HG02571 (cell line): ENCODE results near the gene SLC45A3.

Source experiments
- ATAC-seq: cut with Tn5 transposase; IDR thresholded peaks from one replicate; pipeline ENCODE4 v1.9.1; 2021; ENCODE audit warnings: mild to moderate bottlenecking, moderate library complexity; ENCODE audit not compliant: unreplicated experiment

The SLC45A3 gene

GRCh38 chr1:205610901-205611466 is 69.3 kb downstream of the SLC45A3 start:
- ATAC-seq: no peak

DNA sequence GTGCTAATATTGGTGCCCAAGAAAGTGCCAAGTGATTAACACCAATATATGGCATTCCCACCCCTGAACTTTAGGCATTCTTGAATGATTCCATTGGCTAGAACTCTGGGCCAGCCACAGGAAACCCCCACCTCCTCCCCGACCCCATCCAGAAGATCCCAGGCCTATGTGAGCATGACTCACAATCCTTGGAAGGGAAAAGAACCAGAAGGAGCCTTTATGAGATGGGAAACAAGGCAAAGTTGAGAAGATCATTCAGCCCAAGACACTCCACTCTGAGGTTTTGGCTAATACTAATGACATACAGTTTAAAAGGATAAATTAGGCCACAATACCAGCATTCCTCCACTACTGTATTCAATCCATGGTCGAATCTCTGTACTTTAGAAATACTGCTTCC is 70.3 kb downstream of the SLC45A3 start:
- no peak for ATAC-seq
